Measurements from ENCODE around the gene RAPGEF4.

GRCh38 chr2:172725746-172726145 is 9.9 kb upstream of the RAPGEF4 start:
- no peak for TF ChIP-seq CTCF (conservative IDR thresholded peaks at IDR 0.05; ENCODE audit: low read length)
- no peak for TF ChIP-seq EZH2phosphoT487 (IDR thresholded peaks at IDR 0.05; ENCODE audit: borderline replicate concordance)
